Activated T-helper 1 cell treated with anti-CD3 and anti-CD28 coated beads, Interleukin-12 subunit alpha, Interleukin-12 subunit beta, Interleukin-2, Interleukin-4 antibody, amounts not matched to agents 30 ng/mL and 10 ng/mL and 1 ng/mL, durations not matched to agents 14 hours and 24 hours and 36 hours (primary cell): Measurements from ENCODE around the gene KIDINS220. TPM values are rescaled to one million over a fixed set of nuclear protein-coding genes. Genes with fewer than 3 reads are reported as not detected.

Source experiments
- DNase-seq: peaks from one replicate; pipeline ENCODE4 v3.0.0; 2021; ENCODE audit warnings: low spot score
- H3K27ac Mint-ChIP-seq: one replicate; pipeline ENCODE4 v1.8.0; 2021; ENCODE audit warnings: mild to moderate bottlenecking, mixed read lengths
- H3K27me3 Mint-ChIP-seq: one replicate; pipeline ENCODE4 v1.8.0; 2022; ENCODE audit warnings: mild to moderate bottlenecking, moderate library complexity, mixed read lengths; ENCODE audit not compliant: insufficient read depth
- H3K36me3 Mint-ChIP-seq: one replicate; pipeline ENCODE4 v1.8.0; 2021; ENCODE audit warnings: low read depth, mixed read lengths
- H3K4me1 Mint-ChIP-seq: one replicate; pipeline ENCODE4 v1.8.0; 2021; ENCODE audit warnings: low read depth, mixed read lengths
- H3K4me3 Mint-ChIP-seq: one replicate; pipeline ENCODE4 v1.8.0; 2021; ENCODE audit warnings: mild to moderate bottlenecking, moderate library complexity, mixed read lengths
- H3K9me3 Mint-ChIP-seq: one replicate; pipeline ENCODE4 v1.8.0; 2021; ENCODE audit warnings: mixed read lengths
- intact Hi-C: fragments of 100-400 bp; cut with micrococcal nuclease; formaldehyde crosslinking; loops from one replicate; pipeline ENCODE4 v1.15.1; 2024
- total RNA-seq: library from RNA; stranded (reverse); gene quantifications from 2 replicates; pipeline ENCODE4 v1.2.3, GENCODE V29; 2022

KIDINS220 gene
- total RNA-seq = 24.3 and 24.5 TPM in 2 replicates

GRCh38 chr2:8836971-8837794 is at the start of gene KIDINS220:
TSS of gene KIDINS220 (minus strand) at chr2:8837613. CDS start at chr2:8827093, 10,520 bp downstream.
- no peaks in the 10 kb centered on the region for H3K9me3 Mint-ChIP-seq
- peaks cover 31% of the 10 kb centered on the region for H3K4me1 Mint-ChIP-seq
- peak; percentile 72 for DNase-seq
- no peaks in the 10 kb centered on the region for H3K36me3 Mint-ChIP-seq
- H3K4me3 Mint-ChIP-seq = peak within 1 kb of the TSS; percentile 100
- H3K27ac Mint-ChIP-seq = peak within 1 kb of the TSS; percentile 96
- H3K27me3 Mint-ChIP-seq = no peaks in the 10 kb centered on the region
- intact Hi-C loops = loop anchor here (1.0 to 10.0 kb wide), 7 partner anchors 33 to 1975 kb away; partner anchors contain the start of genes CPSF3, ID2, ITGB1BP1 and MBOAT2

- no peak for DNase-seq
- Mint-ChIP-seq H3K4me1 (no peaks in the 10 kb centered on the region), H3K27me3 (peaks cover 3% of the 10 kb centered on the region), H3K9me3 (no peaks in the 10 kb centered on the region), H3K27ac (no peak overlapping the region), H3K36me3 (no peaks in the 10 kb centered on the region), H3K4me3 (no peak overlapping the region)
- intact Hi-C loops = no loop called here
Observed at GRCh38 chr2:8886876-8887275, 49.5 kb upstream of the KIDINS220 start.

GRCh38 chr2:8886202-8886518 is 48.7 kb upstream of the KIDINS220 start:
- DNase-seq = no peak
- Mint-ChIP-seq H3K9me3 (no peaks in the 10 kb centered on the region), H3K27me3 (peaks cover 3% of the 10 kb centered on the region), H3K36me3 (no peaks in the 10 kb centered on the region), H3K27ac (no peak overlapping the region), H3K4me3 (no peak overlapping the region), H3K4me1 (no peaks in the 10 kb centered on the region)
- intact Hi-C loops = no loop called here

- Mint-ChIP-seq H3K4me3 (no peak overlapping the region), H3K4me1 (no peaks in the 10 kb centered on the region), H3K27me3 (peaks cover 3% of the 10 kb centered on the region), H3K9me3 (no peaks in the 10 kb centered on the region), H3K27ac (no peak overlapping the region), H3K36me3 (no peaks in the 10 kb centered on the region)
- DNase-seq = no peak
- intact Hi-C loops = no loop called here
Observed at GRCh38 chr2:8885449-8886201, 48.2 kb upstream of the KIDINS220 start.

- no peaks in the 10 kb centered on the region for H3K4me1 Mint-ChIP-seq
- no peak overlapping the region for H3K27ac Mint-ChIP-seq
- H3K9me3 Mint-ChIP-seq = no peaks in the 10 kb centered on the region
- no peak overlapping the region for H3K4me3 Mint-ChIP-seq
- H3K27me3 Mint-ChIP-seq = peaks cover 6% of the 10 kb centered on the region
- no peaks in the 10 kb centered on the region for H3K36me3 Mint-ChIP-seq
- DNase-seq = no peak
- intact Hi-C loops = no loop called here
Observed at GRCh38 chr2:8884812-8885211, 47.4 kb upstream of the KIDINS220 start.

GRCh38 chr2:8882094-8882493 is 44.7 kb upstream of the KIDINS220 start:
- Mint-ChIP-seq H3K4me3 (no peak overlapping the region), H3K36me3 (no peaks in the 10 kb centered on the region), H3K27ac (no peak overlapping the region), H3K9me3 (no peaks in the 10 kb centered on the region), H3K27me3 (peaks cover 6% of the 10 kb centered on the region), H3K4me1 (no peaks in the 10 kb centered on the region)
- intact Hi-C loops = no loop called here
- no peak for DNase-seq

GRCh38 chr2:8877894-8878293 is 40.5 kb upstream of the KIDINS220 start:
- H3K4me1 Mint-ChIP-seq = no peaks in the 10 kb centered on the region
- intact Hi-C loops = no loop called here

GRCh38 chr2:8877332-8877731 is 39.9 kb upstream of the KIDINS220 start:
- no peak overlapping the region for H3K27ac Mint-ChIP-seq
- H3K4me1 Mint-ChIP-seq = no peaks in the 10 kb centered on the region
- H3K27me3 Mint-ChIP-seq = peaks cover 3% of the 10 kb centered on the region
- H3K9me3 Mint-ChIP-seq = no peaks in the 10 kb centered on the region
- no peaks in the 10 kb centered on the region for H3K36me3 Mint-ChIP-seq
- H3K4me3 Mint-ChIP-seq = no peak overlapping the region
- DNase-seq = no peak
- intact Hi-C loops = no loop called here

More at GRCh38 chr2:8877894-8878293, 40.5 kb upstream of the KIDINS220 start:
- no peak for DNase-seq
- H3K27me3 Mint-ChIP-seq = peaks cover 3% of the 10 kb centered on the region
- H3K4me3 Mint-ChIP-seq = no peak overlapping the region
- H3K9me3 Mint-ChIP-seq = no peaks in the 10 kb centered on the region
- H3K36me3 Mint-ChIP-seq = no peaks in the 10 kb centered on the region
- H3K27ac Mint-ChIP-seq = no peak overlapping the region

GRCh38 chr2:8876628-8877027 is 39.2 kb upstream of the KIDINS220 start:
- Mint-ChIP-seq H3K9me3 (no peaks in the 10 kb centered on the region), H3K27me3 (peaks cover 3% of the 10 kb centered on the region), H3K36me3 (no peaks in the 10 kb centered on the region), H3K27ac (no peak overlapping the region), H3K4me3 (no peak overlapping the region), H3K4me1 (no peaks in the 10 kb centered on the region)
- intact Hi-C loops = no loop called here
- DNase-seq = no peak

- Mint-ChIP-seq H3K36me3 (no peaks in the 10 kb centered on the region), H3K27me3 (no peaks in the 10 kb centered on the region), H3K4me3 (no peak overlapping the region), H3K27ac (no peak overlapping the region), H3K9me3 (no peaks in the 10 kb centered on the region), H3K4me1 (no peaks in the 10 kb centered on the region)
- intact Hi-C loops = loop anchor here (1.0 kb wide), 1 partner anchor 266 kb away; no protein-coding TSS in a partner anchor
- DNase-seq = no peak
Observed at GRCh38 chr2:8872821-8873432, 35.5 kb upstream of the KIDINS220 start.

GRCh38 chr2:8870441-8870840 is 33.0 kb upstream of the KIDINS220 start:
- Mint-ChIP-seq H3K36me3 (no peaks in the 10 kb centered on the region), H3K4me3 (no peak overlapping the region), H3K4me1 (no peaks in the 10 kb centered on the region), H3K27ac (no peak overlapping the region), H3K27me3 (no peaks in the 10 kb centered on the region), H3K9me3 (no peaks in the 10 kb centered on the region)
- no peak for DNase-seq
- intact Hi-C loops = no loop called here

- DNase-seq = no peak
- Mint-ChIP-seq H3K9me3 (no peaks in the 10 kb centered on the region), H3K4me3 (no peak overlapping the region), H3K36me3 (no peaks in the 10 kb centered on the region), H3K27ac (no peak overlapping the region), H3K4me1 (no peaks in the 10 kb centered on the region), H3K27me3 (no peaks in the 10 kb centered on the region)
- intact Hi-C loops = no loop called here
Observed at GRCh38 chr2:8867363-8867762, 29.9 kb upstream of the KIDINS220 start.
